GM20431 (cell line): ENCODE results near the gene ASCC2.

Source experiments
- in situ Hi-C: fragments of 300-500 bp; cut with MseI, MboI; formaldehyde crosslinking; loops from one replicate; pipeline ENCODE4 v1.15.0; 2020; ENCODE audit warnings: low sequenced_read_pairs; ENCODE audit not compliant: unreplicated experiment

The ASCC2 gene

GRCh38 chr22:29790061-29790460 lies 48.0 kb downstream of the ASCC2 start:
- in situ Hi-C loops = no loop called here

DNA sequence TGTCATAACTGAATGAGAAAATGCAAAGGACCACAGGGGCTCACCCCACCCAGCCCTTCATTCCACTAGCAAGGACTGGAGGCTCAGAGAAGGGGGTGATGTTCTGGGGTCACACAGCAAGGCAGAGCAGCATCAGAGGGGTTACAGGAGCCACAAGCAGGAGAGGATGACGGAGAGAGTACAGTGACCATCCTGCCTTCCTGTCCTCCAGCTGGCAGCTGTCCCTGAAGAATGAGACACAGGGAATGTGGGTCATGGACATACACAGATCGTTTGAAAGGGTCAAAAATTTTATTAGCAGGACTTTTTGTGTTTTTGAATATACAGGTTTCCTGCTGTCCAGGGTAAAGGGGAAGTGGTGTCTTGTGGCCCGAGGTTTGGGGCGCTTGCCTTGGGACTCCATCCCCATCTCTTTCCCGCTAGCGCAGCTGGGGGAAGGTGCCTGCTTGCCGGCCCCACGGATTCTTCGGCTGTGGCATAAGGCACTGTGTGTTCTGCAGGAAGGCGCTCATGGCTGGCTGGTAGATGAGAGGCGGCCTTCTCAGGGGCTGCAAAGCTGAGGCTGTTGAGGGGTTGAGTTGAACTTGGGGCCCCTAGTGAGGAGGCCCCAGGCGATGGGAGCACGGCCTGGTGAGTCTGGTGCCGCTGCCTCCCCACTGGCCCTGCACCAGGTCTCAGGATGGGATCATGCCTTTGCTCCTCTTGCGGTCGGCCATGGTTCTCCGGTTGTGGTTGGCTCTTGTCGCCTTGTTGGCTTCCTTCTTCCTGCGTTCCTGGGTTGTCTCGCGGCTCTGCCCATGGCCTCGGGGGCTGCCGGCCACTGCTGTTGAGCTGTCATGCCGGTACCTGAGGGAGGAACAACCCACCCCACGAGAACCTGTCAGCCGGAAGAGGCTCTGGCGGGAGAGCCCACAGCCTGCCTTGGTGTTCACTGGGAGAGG lies 49.5 kb downstream of the ASCC2 start:
- in situ Hi-C loops = no loop called here

- in situ Hi-C loops = no loop called here
Measured at GRCh38 chr22:29787371-29787980, 50.6 kb downstream of the ASCC2 start.

GRCh38 chr22:29786031-29786430 lies 52.0 kb downstream of the ASCC2 start:
- in situ Hi-C loops = no loop called here

GRCh38 chr22:29784451-29785361 lies 53.4 kb downstream of the ASCC2 start:
- in situ Hi-C loops = no loop called here

- in situ Hi-C loops = no loop called here
Measured at GRCh38 chr22:29782061-29782845, 55.8 kb downstream of the ASCC2 start.

GRCh38 chr22:29780748-29781676 lies 57.1 kb downstream of the ASCC2 start:
- in situ Hi-C loops = no loop called here

- in situ Hi-C loops = no loop called here
Measured at GRCh38 chr22:29780220-29780619, 57.9 kb downstream of the ASCC2 start.

GRCh38 chr22:29773233-29773632 lies 64.8 kb downstream of the ASCC2 start:
- in situ Hi-C loops = no loop called here

DNA sequence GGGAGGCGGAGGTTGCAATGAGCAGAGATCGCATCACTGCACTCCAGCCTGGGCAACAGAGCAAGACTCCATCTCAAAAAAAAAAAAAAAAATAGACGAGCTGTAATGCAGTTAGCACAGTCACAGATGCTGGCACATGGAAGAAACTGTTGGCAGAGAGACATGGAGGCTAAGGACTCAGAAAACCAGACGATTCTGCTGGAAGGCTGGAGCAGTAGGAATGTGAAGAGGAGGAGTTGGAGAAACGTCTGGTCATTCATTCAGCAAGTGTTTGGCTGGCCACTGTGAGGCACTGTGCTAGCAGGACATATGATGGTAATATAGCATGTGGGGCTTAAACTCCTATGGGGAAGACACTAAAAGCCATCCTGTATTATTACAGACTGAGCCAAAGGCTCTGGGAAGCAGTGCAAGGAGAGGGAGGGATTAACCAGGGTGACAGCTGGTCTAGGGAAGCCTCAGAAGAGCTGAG lies 65.9 kb downstream of the ASCC2 start:
- in situ Hi-C loops = no loop called here

DNA sequence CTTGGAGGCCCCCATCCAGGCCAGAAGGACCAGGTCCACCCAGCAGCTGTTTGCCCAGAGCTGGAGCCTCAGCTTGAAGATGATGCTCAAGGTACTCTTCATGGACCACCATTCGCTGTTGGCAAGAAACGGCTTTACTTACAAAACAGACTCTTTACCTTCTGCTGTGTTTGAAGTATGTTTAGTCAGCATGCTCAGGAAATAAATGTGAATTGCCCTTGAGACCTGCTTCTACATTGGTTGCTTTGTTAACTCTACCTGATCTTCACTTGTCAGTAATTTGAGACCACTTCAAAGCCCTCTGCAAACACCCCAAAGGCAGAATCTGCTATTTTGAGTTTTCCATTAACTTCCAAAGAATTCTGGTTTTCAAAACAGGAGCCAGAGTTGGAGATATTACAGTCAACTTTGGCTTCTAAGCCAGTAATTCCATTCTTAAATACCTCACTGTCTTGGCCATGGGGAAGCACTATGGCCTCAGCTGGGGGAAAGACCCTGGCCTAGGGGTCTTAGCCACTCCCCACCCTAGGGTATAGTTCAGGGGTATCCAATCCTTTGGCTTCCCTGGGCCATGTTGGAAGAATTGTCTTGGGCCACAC lies 68.3 kb downstream of the ASCC2 start:
- in situ Hi-C loops = no loop called here

DNA sequence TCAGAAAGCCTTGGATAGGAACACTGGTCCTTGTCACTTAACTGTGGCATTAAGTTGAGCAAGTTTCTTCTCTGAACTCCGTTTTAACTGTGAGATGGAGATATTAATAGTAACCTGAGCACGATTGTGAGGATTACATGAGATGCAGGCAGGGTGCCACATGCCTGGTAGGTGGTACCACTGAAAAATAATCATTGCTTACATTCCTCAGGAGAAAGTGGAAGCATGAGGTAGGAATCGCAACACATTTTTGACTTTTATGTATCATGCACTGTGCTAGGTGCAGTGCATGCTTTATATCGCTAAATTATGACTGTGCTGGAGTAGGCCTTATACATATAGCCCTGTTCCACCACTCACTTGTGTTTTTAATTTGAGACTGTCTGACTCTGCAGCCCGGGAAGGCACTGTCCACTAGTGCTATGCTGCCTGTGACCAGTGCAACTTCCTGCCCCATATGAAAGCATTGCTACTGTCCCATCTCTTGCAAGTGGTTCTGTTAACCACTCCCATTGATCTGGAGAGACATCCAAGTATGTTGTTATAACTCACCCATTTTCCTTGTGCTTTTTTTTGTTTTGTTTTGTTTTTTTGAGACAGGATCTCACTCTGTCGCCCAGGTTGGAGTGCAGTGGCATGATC lies 69.9 kb downstream of the ASCC2 start:
- in situ Hi-C loops = no loop called here

GRCh38 chr22:29767171-29768051 lies 70.7 kb downstream of the ASCC2 start, which contains the start of gene UQCR10:
Gene UQCR10, plus strand, starts transcription at chr22:29767369. Its CDS starts 30 bp downstream, at chr22:29767399.
- in situ Hi-C loops = no loop called here

DNA sequence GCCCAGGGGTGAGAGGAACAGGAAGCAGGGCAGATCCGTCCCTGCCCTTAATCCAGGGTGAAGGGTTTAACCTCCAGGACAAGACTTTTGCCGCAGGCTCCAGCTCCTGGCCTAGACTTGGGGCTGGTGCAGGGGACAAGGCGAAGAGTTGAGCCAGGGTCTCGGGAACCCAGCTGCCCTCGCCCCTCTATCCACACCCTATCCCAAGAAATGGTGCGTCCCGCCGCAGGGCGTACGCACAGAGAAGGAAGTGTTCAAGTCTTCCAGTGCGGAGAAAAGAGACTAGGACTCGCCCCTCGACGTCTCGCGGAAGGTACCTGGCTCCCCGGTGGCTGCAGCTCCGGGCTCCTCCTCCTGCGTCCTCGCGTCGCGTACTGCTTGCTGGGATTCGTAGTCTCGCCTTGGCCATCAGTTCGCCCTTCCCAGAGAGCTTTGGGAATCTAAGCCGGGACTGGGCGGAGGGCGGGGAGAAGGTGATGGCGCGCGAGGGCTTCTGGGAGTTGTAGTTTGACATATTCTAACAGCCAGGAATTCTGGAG lies 71.4 kb downstream of the ASCC2 start, which contains the start of gene ZMAT5:
Gene ZMAT5 (minus strand): TSS at position 376 of the 539 bp plus-strand sequence. CDS start 18,463 bp downstream, outside the sequence.
- in situ Hi-C loops = no loop called here

GRCh38 chr22:29765905-29766631 lies 72.0 kb downstream of the ASCC2 start:
- in situ Hi-C loops = no loop called here

GRCh38 chr22:29762263-29762662 lies 75.8 kb downstream of the ASCC2 start:
- in situ Hi-C loops = no loop called here
